Lung (tissue), 12 donors: ENCODE results near the gene ATAT1. TPM values are rescaled to one million over a fixed set of nuclear protein-coding genes. Genes with fewer than 3 reads are reported as not detected.

Source experiments
- ATAC-seq: fragments of 200-7000 bp; cut with Tn5 transposase; one replicate; pipeline ENCODE4 v1.9.1; 2020; ENCODE audit warnings: moderate number of reproducible peaks; ENCODE audit not compliant: insufficient read depth, low FRiP score
- DNase-seq, 3 donors: peaks; one replicate each; pipeline ENCODE4 v3.0.0-alpha.2; 2013 to 2017
- H3K27ac ChIP-seq, 2 donors: one replicate each; pipeline ENCODE4 v1.5.1; 2013; ENCODE audit warnings: mild to moderate bottlenecking in 2 of 2, moderate library complexity in 2 of 2, control low read depth in 1 of 2, inconsistent platforms in 1 of 2, low read depth in 1 of 2, low read length in 1 of 2
- H3K27me3 ChIP-seq, 3 donors: one replicate each; pipeline ENCODE4 v1.5.1; 2013; ENCODE audit warnings: low read length in 2 of 3; ENCODE audit not compliant: control insufficient read depth in 3 of 3, insufficient read depth in 3 of 3
- H3K36me3 ChIP-seq, 4 donors: one replicate each; pipeline ENCODE4 v1.5.1; 2013; ENCODE audit warnings: low read length in 4 of 4, mild to moderate bottlenecking in 1 of 4, moderate library complexity in 1 of 4; ENCODE audit not compliant: control insufficient read depth in 4 of 4, insufficient read depth in 4 of 4
- H3K4me1 ChIP-seq, 5 donors: one replicate each; pipeline ENCODE4 v1.5.1; 2013; ENCODE audit warnings: low read length in 5 of 5, mild to moderate bottlenecking in 2 of 5, moderate library complexity in 1 of 5; ENCODE audit not compliant: control insufficient read depth in 5 of 5, insufficient read depth in 5 of 5
- H3K4me3 ChIP-seq: one replicate; pipeline ENCODE4 v1.5.1; 2013; ENCODE audit warnings: mild to moderate bottlenecking, control low read depth, moderate library complexity
- H3K9ac ChIP-seq, 2 donors: one replicate each; pipeline ENCODE4 v1.5.1; 2013; ENCODE audit warnings: low read length in 2 of 2, control low read depth in 1 of 2; ENCODE audit not compliant: insufficient read depth in 1 of 2
- H3K9me3 ChIP-seq, 4 donors: one replicate each; pipeline ENCODE4 v1.5.1; 2013; ENCODE audit warnings: low read length in 3 of 4, mild to moderate bottlenecking in 1 of 4, moderate library complexity in 1 of 4; ENCODE audit not compliant: control insufficient read depth in 4 of 4, insufficient read depth in 3 of 4
- CTCF ChIP-seq: IDR thresholded peaks from 2 replicates; pipeline ENCODE4 v1.5.1; 2012; ENCODE audit warnings: mild to moderate bottlenecking; ENCODE audit errors: control extremely low read depth, extremely low read depth
- WGBS, 2 donors: extraction: QIAGEN DNeasy Blood & Tissue Kit; methylation state at CpG; one replicate each; pipeline ENCODE4 v1.1.7; 2013; 5-methylcytosine and 5-hydroxymethylcytosine counted together
- polyA plus RNA-seq, 2 donors: library from polyadenylated mRNA; stranded (reverse); fragments of 200-250 nt; gene quantifications; one replicate each; pipeline ENCODE4 v1.2.1, GENCODE V29; 2013
- total RNA-seq, 2 donors: library from RNA; depleted of rRNA in 1 of 2; stranded (reverse); fragments of >200 nt in 1 of 2; gene quantifications; one replicate each; pipeline ENCODE4 v1.2.1, GENCODE V29; 2014 to 2021
- donor health status: control.
- donor health status: control.
- donor health status: Bipolar disorder and iron deficiency.
- donor health status: healthy.
- donor health status: DM: yes; HTN: yes; CAD: no.

ATAT1 gene
- total and polyA plus RNA-seq, 4 donors, result 5.5 to 13.3 (median 7.9) TPM

GRCh38 chr6:30611856-30612194, 14.8 kb upstream of the ATAT1 start:
- TF ChIP-seq CTCF, result no peak
- Histone ChIP-seq H3K9ac (peak overlapping the region in 1 of 2 donors; percentile 11), H3K9me3 (no peaks in the 10 kb centered on the region), H3K4me3 (no peak overlapping the region), H3K27ac (no peak overlapping the region), H3K4me1 (peaks cover 0 to 32% (median 20%) of the 10 kb centered on the region in 5 donors), H3K36me3 (peaks cover 18 to 38% (median 27%) of the 10 kb centered on the region in 4 donors), H3K27me3 (no peaks in the 10 kb centered on the region)
- DNase-seq (no peak), ATAC-seq (no peak)
- WGBS, 2 donors, result 77 to 93% methylated on average over 2 of the region's 2 CpGs

- no peak overlapping the region for H3K4me3 ChIP-seq
- WGBS, 2 donors, result 51 to 76% methylated on average over 1 of the region's 1 CpG
- H3K27ac ChIP-seq, result no peak overlapping the region
Observed at GRCh38 chr6:30612213-30612612, 14.5 kb upstream of the ATAT1 start.

GRCh38 chr6:30612687-30613248, 13.9 kb upstream of the ATAT1 start:
- H3K4me1 ChIP-seq, result peaks cover 0 to 32% (median 20%) of the 10 kb centered on the region in 5 donors
- peaks cover 16 to 33% (median 25%) of the 10 kb centered on the region in 4 donors for H3K36me3 ChIP-seq
- H3K4me3 ChIP-seq, result no peak overlapping the region
- ATAC-seq, result no peak
- peak in 2 of 3 donors; percentile 47 to 58 for DNase-seq
- no peak overlapping the region for H3K9ac ChIP-seq
- no peak for TF ChIP-seq CTCF
- H3K9me3 ChIP-seq, result no peaks in the 10 kb centered on the region
- no peaks in the 10 kb centered on the region for H3K27me3 ChIP-seq
- H3K27ac ChIP-seq, result peak overlapping the region in 1 of 2 donors; percentile 26
- 41 to 67% methylated on average over 6 of the region's 6 CpGs for WGBS, 2 donors

More at GRCh38 chr6:30612213-30612612, 14.5 kb upstream of the ATAT1 start:
- peak overlapping the region in 1 of 2 donors; percentile 8 for H3K9ac ChIP-seq
- H3K9me3 ChIP-seq, result no peaks in the 10 kb centered on the region
- peaks cover 0 to 32% (median 20%) of the 10 kb centered on the region in 5 donors for H3K4me1 ChIP-seq
- no peak for TF ChIP-seq CTCF
- DNase-seq (peak in 2 of 3 donors; percentile 43 to 49), ATAC-seq (no peak)
- no peaks in the 10 kb centered on the region for H3K27me3 ChIP-seq
- H3K36me3 ChIP-seq, result peaks cover 18 to 37% (median 27%) of the 10 kb centered on the region in 4 donors
